ENCODE measurements around the gene GP1BB. TPM values are rescaled to one million over a fixed set of nuclear protein-coding genes. Genes with fewer than 3 reads are reported as not detected.

The GP1BB gene
- total and polyA plus RNA-seq, 2 of the 4 experiments (the other 2 are of a cell fraction), result 0.18 to 1.5 TPM

DNA sequence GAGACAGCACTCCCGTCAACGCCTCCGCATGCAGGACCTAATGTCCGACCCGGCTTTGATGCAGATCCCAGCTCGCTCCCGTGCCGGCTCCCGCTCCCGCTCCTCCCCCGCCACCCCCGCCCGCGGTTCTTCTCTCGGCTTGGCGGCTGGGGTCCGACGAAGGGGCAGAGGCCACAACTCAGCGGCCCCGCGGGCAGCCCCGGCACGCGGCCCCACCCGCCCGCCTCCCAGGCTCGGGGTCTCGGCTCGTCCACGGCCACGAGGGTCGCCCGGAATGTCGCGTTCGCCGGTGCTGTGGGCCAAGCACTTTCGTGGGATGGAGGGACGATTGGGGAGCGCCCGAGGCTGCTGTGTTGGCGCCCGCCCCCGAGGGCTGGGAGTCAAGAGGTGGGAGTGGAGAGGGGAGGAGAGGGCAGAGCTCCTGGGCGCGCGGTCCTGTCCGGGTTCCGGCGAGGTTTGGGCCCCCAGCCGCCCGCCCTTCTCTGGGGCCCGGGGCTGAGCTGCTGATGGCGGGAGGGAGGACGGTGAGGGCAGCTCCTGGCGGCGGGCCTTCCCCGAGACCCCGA is 31.9 kb downstream of the GP1BB start:
- intact Hi-C loops (cut with micrococcal nuclease) (no loop called here), dilution Hi-C loops (cut with HindIII; ENCODE audit: low sequenced_read_pairs, unreplicated experiment) (no loop called here), in situ Hi-C loops (cut with MboI; ENCODE audit: low sequenced_read_pairs) (no loop called here)
- Histone ChIP-seq H4K5ac (ENCODE audit: low read depth, low read length) (no peak overlapping the region), H3K18ac (ENCODE audit: low read depth, low read length) (no peak overlapping the region), H3K56ac (ENCODE audit: extremely low read depth, insufficient read depth, low read length) (no peak overlapping the region), H3K4me1 (ENCODE audit: control insufficient read depth, insufficient read depth, low read length) (peaks cover 11% of the 10 kb centered on the region), H3K27ac (ENCODE audit: insufficient read depth, low read length) (no peak overlapping the region), H2AK5ac (ENCODE audit: low read depth, low read length) (no peak overlapping the region), H3K4me3 (ENCODE audit: insufficient read depth, low read depth, low read length) (no peak overlapping the region), H2BK5ac (ENCODE audit: low read depth, low read length, poor library complexity, severe bottlenecking) (no peak overlapping the region), H3K9me1 (ENCODE audit: insufficient read depth, low read length) (peaks cover 5% of the 10 kb centered on the region), H3K9ac (ENCODE audit: low read depth, low read length) (no peak overlapping the region), H3K4me2 (ENCODE audit: low read depth, low read length) (no peak overlapping the region), H3K23ac (ENCODE audit: low read depth, low read length) (no peak overlapping the region), H4K91ac (ENCODE audit: insufficient read depth, low read depth, low read length) (no peak overlapping the region), H2AFZ (replicated peaks; ENCODE audit: low read length, poor library complexity) (no peak overlapping the region), H3K9me3 (ENCODE audit: control insufficient read depth, insufficient read depth, low read length) (no peaks in the 10 kb centered on the region), H3K4ac (ENCODE audit: low read depth, low read length) (no peak overlapping the region), H2BK15ac (ENCODE audit: low read depth, low read length) (no peak overlapping the region), H3K14ac (replicated peaks; ENCODE audit: low read depth, low read length) (no peak overlapping the region), H3K27me3 (ENCODE audit: control insufficient read depth, insufficient read depth, low read length) (peaks cover 80% of the 10 kb centered on the region), H2BK120ac (ENCODE audit: low read depth, low read length) (no peak overlapping the region), H2BK20ac (ENCODE audit: low read depth, low read length) (no peak overlapping the region), H2AK9ac (replicated peaks; ENCODE audit: low read depth, low read length, poor library complexity) (no peak overlapping the region), H4K8ac (ENCODE audit: low read depth in 2 of 2, low read length in 2 of 2) (no peak overlapping the region), H3K79me1 (ENCODE audit: low read depth in 1 of 2, low read length in 2 of 2) (no peaks in the 10 kb centered on the region), H4K20me1 (ENCODE audit: insufficient read depth, low read length) (peaks cover 6% of the 10 kb centered on the region; the same call in 1 of the 2 replicates), H3K36me3 (ENCODE audit: control insufficient read depth, insufficient read depth, low read length) (no peaks in the 10 kb centered on the region)
- TF ChIP-seq MXI1 (IDR thresholded peaks at IDR 0.05; ENCODE audit: borderline replicate concordance, low read depth, low read length) (no peak), MAZ (IDR thresholded peaks at IDR 0.05; ENCODE audit: borderline replicate concordance, low read depth, low read length) (no peak), MAFK (IDR thresholded peaks at IDR 0.05; ENCODE audit: low read depth, low read length) (no peak), RAD21 (IDR thresholded peaks at IDR 0.05; ENCODE audit: low read length) (no peak), CEBPB (IDR thresholded peaks at IDR 0.05; ENCODE audit: low read depth, low read length) (no peak), CHD1 (IDR thresholded peaks at IDR 0.05; ENCODE audit: low read depth, low read length) (no peak), POLR2A (IDR thresholded peaks at IDR 0.05; ENCODE audit: low read depth, low read length) (no peak), FOS (IDR thresholded peaks at IDR 0.05; ENCODE audit: low read depth, low read length) (no peak)
- TF ChIP-seq, protein P1, sequence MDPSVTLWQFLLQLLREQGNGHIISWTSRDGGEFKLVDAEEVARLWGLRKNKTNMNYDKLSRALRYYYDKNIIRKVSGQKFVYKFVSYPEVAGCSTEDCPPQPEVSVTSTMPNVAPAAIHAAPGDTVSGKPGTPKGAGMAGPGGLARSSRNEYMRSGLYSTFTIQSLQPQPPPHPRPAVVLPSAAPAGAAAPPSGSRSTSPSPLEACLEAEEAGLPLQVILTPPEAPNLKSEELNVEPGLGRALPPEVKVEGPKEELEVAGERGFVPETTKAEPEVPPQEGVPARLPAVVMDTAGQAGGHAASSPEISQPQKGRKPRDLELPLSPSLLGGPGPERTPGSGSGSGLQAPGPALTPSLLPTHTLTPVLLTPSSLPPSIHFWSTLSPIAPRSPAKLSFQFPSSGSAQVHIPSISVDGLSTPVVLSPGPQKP (IDR thresholded peaks at IDR 0.05; ENCODE audit: borderline replicate concordance, low read depth, low read length), result no peak
- TF ChIP-seq, protein P2, sequence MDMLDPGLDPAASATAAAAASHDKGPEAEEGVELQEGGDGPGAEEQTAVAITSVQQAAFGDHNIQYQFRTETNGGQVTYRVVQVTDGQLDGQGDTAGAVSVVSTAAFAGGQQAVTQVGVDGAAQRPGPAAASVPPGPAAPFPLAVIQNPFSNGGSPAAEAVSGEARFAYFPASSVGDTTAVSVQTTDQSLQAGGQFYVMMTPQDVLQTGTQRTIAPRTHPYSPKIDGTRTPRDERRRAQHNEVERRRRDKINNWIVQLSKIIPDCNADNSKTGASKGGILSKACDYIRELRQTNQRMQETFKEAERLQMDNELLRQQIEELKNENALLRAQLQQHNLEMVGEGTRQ (IDR thresholded peaks at IDR 0.05; ENCODE audit: low read depth, low read length), result no peak
- 1% methylated on average over 49 of the region's 59 CpGs; no CpG with 5 or more reads in 1 of the 2 experiments for WGBS, 2 experiments (ENCODE audit: extremely low coverage in 2 of 2, insufficient read length in 1 of 2)
- ATAC-seq (ENCODE audit: low read depth), result no peak
- ChIA-PET POLR2A (ENCODE audit: unreplicated experiment) (no interaction called here), CTCF (no interaction called here)
- no TSS peak for BruUV-seq (replicated peaks)
- DNase-seq, result no peak

All from IMR-90 (cell line).